WTC11 (cell line): ENCODE data around the gene PSMG4.

Experiments used
- CREB1 ChIP-seq: sonication (generic); formaldehyde crosslinking; IDR thresholded peaks from 2 replicates; pipeline ENCODE4 v1.8.0; 2023; ENCODE audit warnings: mild to moderate bottlenecking, missing genetic modification reagents
- FOXJ3 ChIP-seq: sonication (generic); formaldehyde crosslinking; IDR thresholded peaks from 2 replicates; pipeline ENCODE4 v1.9.0; 2021; ENCODE audit warnings: missing genetic modification reagents, mild to moderate bottlenecking, borderline replicate concordance
- SP1 ChIP-seq: sonication (generic); formaldehyde crosslinking; conservative IDR thresholded peaks from 2 replicates; pipeline ENCODE4 v1.8.1; 2022; ENCODE audit warnings: missing genetic modification reagents
- TP53 ChIP-seq: sonication (generic); formaldehyde crosslinking; IDR thresholded peaks from 2 replicates; pipeline ENCODE4 v1.8.1; 2023; ENCODE audit warnings: mild to moderate bottlenecking, missing genetic modification reagents
- ZBTB21 ChIP-seq: sonication (generic); formaldehyde crosslinking; IDR thresholded peaks from 2 replicates; pipeline ENCODE4 v1.8.1; 2023; ENCODE audit warnings: mild to moderate bottlenecking, missing genetic modification reagents, borderline replicate concordance
- ZNF317 ChIP-seq: sonication (generic); formaldehyde crosslinking; IDR thresholded peaks from 2 replicates; pipeline ENCODE4 v1.8.1; 2023; ENCODE audit warnings: low read depth, mild to moderate bottlenecking, moderate library complexity, missing genetic modification reagents, borderline replicate concordance
- TF ChIP-seq, protein P1 (sequence below): fragments of 200-600 bp; IDR thresholded peaks from 2 replicates; pipeline ENCODE4 v1.8.0; 2022; ENCODE audit warnings: antibody characterized with exemption
- TF ChIP-seq, protein P2 (sequence below): sonication (generic); formaldehyde crosslinking; conservative IDR thresholded peaks from 2 replicates; pipeline ENCODE4 v1.8.1; 2022; ENCODE audit warnings: mild to moderate bottlenecking, missing genetic modification reagents

DNA sequence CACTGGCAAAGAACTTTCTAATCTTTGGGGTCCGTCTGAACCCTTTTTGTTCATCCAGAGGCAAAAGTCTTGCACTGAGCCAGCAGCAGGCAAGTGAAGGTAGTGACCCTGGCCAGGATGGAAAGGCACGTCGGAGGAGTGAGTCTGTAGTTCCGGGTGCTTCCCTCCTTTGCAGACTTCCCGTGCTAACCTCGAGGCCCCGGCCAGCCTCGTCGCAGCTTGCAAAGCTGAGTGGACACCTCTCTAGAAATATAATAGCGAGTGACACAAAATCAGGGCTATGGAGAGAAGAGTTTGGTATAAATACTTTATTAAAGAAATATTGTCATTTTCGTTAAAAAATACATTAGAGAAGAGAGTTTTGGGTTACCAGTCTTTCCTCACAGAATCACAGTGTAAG lies 9.9 kb downstream of the PSMG4 start:
- TF ChIP-seq, protein P1, sequence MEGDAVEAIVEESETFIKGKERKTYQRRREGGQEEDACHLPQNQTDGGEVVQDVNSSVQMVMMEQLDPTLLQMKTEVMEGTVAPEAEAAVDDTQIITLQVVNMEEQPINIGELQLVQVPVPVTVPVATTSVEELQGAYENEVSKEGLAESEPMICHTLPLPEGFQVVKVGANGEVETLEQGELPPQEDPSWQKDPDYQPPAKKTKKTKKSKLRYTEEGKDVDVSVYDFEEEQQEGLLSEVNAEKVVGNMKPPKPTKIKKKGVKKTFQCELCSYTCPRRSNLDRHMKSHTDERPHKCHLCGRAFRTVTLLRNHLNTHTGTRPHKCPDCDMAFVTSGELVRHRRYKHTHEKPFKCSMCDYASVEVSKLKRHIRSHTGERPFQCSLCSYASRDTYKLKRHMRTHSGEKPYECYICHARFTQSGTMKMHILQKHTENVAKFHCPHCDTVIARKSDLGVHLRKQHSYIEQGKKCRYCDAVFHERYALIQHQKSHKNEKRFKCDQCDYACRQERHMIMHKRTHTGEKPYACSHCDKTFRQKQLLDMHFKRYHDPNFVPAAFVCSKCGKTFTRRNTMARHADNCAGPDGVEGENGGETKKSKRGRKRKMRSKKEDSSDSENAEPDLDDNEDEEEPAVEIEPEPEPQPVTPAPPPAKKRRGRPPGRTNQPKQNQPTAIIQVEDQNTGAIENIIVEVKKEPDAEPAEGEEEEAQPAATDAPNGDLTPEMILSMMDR, result no peak
- TF ChIP-seq ZBTB21 (CRISPR knock-in tag), result no peak
- TF ChIP-seq CREB1, result no peak
- no peak for TF ChIP-seq SP1
- no peak for TF ChIP-seq FOXJ3 (CRISPR knock-in tag)
- TF ChIP-seq, protein P2, sequence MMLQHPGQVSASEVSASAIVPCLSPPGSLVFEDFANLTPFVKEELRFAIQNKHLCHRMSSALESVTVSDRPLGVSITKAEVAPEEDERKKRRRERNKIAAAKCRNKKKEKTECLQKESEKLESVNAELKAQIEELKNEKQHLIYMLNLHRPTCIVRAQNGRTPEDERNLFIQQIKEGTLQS, result no peak
- no peak for TF ChIP-seq ZNF317 (CRISPR knock-in tag)
- TF ChIP-seq TP53 (CRISPR knock-in tag), result no peak
